Smooth muscle cell of the brain vasculature (primary cell): Measurements from ENCODE around the gene B3GNT3.
"Not testable (repeated sequence)": the region's sequence is repeated elsewhere in the genome, so short reads cannot be mapped to it uniquely, and the experiment has no call there.

Experiments
- DNase-seq: peaks from one replicate; pipeline ENCODE4 v3.0.0-alpha.2; 2012; ENCODE audit warnings: low read depth, low spot score

Gene B3GNT3

GRCh38 chr19:17796838-17797423 lies 2.0 kb downstream of the B3GNT3 start:
- no peak for DNase-seq

- no peak for DNase-seq
These were observed 2.7 kb downstream of the B3GNT3 start for GRCh38 chr19:17797424-17798201.

- DNase-seq = not testable (repeated sequence)
These were observed 3.7 kb downstream of the B3GNT3 start for GRCh38 chr19:17798599-17798998.

GRCh38 chr19:17802137-17802858 lies 7.4 kb downstream of the B3GNT3 start:
- DNase-seq = no peak

- DNase-seq = no peak
These were observed 8.4 kb downstream of the B3GNT3 start for GRCh38 chr19:17803264-17803896.

- DNase-seq = no peak
These were observed 10.5 kb downstream of the B3GNT3 start for GRCh38 chr19:17805427-17805826.

GRCh38 chr19:17806945-17807344 lies 12.0 kb downstream of the B3GNT3 start:
- no peak for DNase-seq

- DNase-seq = no peak
These were observed 12.9 kb downstream of the B3GNT3 start for GRCh38 chr19:17807731-17808316.

- no peak for DNase-seq
These were observed 16.2 kb downstream of the B3GNT3 start for GRCh38 chr19:17811103-17811502.

GRCh38 chr19:17811681-17812080 lies 16.7 kb downstream of the B3GNT3 start:
- DNase-seq = no peak

- DNase-seq = no peak
These were observed 17.2 kb downstream of the B3GNT3 start for GRCh38 chr19:17812099-17812498.

GRCh38 chr19:17817668-17818363 lies 22.9 kb downstream of the B3GNT3 start:
- DNase-seq = no peak

GRCh38 chr19:17821190-17821589 lies 26.3 kb downstream of the B3GNT3 start, which contains the start of gene INSL3:
Gene INSL3 (minus strand): TSS chr19:17821519. CDS start chr19:17821506, 13 bp downstream.
- DNase-seq = no peak

GRCh38 chr19:17824339-17824738 lies 29.4 kb downstream of the B3GNT3 start:
- DNase-seq = no peak

GRCh38 chr19:17826508-17827056 lies 31.6 kb downstream of the B3GNT3 start:
- DNase-seq = no peak

GRCh38 chr19:17829855-17830566 lies 35.1 kb downstream of the B3GNT3 start:
- no peak for DNase-seq

- no peak for DNase-seq
These were observed 35.9 kb downstream of the B3GNT3 start for GRCh38 chr19:17830567-17831418.

- DNase-seq = no peak
These were observed 36.5 kb downstream of the B3GNT3 start for GRCh38 chr19:17831419-17831888.
